Cerebellar nuclear complex (tissue), 1 donor: ENCODE measurements around the gene NUDT22.
"Not testable (repeated sequence)": the region's sequence is repeated elsewhere in the genome, so short reads cannot be mapped to it uniquely, and the experiment has no call there.

Experiments used
- DNase-seq, 2 experiments: peaks; one replicate each; lab custom pipeline; 2025; lab: John Stamatoyannopoulos, UW

NUDT22 gene

GRCh38 chr11:64243236-64243854 is 17.3 kb downstream of the NUDT22 start:
- no peak for DNase-seq

- DNase-seq: no peak
These were observed 18.0 kb downstream of the NUDT22 start for GRCh38 chr11:64244107-64244506.

GRCh38 chr11:64244966-64245365 is 18.9 kb downstream of the NUDT22 start:
- DNase-seq: no peak

GRCh38 chr11:64245401-64245796 is 19.3 kb downstream of the NUDT22 start:
- no peak for DNase-seq

GRCh38 chr11:64245797-64246620 is 19.9 kb downstream of the NUDT22 start:
- no peak for DNase-seq

- DNase-seq: not testable (repeated sequence)
These were observed 20.5 kb downstream of the NUDT22 start for GRCh38 chr11:64246621-64246870.

- peak in 1 of 2 experiments; percentile 24 for DNase-seq
These were observed 21.0 kb downstream of the NUDT22 start, which contains the start of gene PPP1R14B for GRCh38 chr11:64246871-64247728. PPP1R14B (minus strand) TSS chr11:64246943; CDS start chr11:64246673, 270 bp downstream.

GRCh38 chr11:64247729-64248531 is 21.9 kb downstream of the NUDT22 start:
- DNase-seq: no peak

GRCh38 chr11:64248578-64248977 is 22.5 kb downstream of the NUDT22 start:
- DNase-seq: no peak

GRCh38 chr11:64249038-64249437 is 23.0 kb downstream of the NUDT22 start:
- no peak for DNase-seq

GRCh38 chr11:64249563-64250414 is 23.7 kb downstream of the NUDT22 start:
- DNase-seq: no peak

GRCh38 chr11:64250415-64251015 is 24.4 kb downstream of the NUDT22 start:
- no peak for DNase-seq

GRCh38 chr11:64251016-64251752 is 25.1 kb downstream of the NUDT22 start, which contains the start of gene PLCB3:
PLCB3 (plus strand) TSS chr11:64251530; CDS start chr11:64251650, 120 bp downstream.
- no peak for DNase-seq

- DNase-seq: no peak
These were observed 25.6 kb downstream of the NUDT22 start for GRCh38 chr11:64251753-64252002.

GRCh38 chr11:64252003-64252872 is 26.2 kb downstream of the NUDT22 start:
- DNase-seq: no peak

GRCh38 chr11:64253043-64253442 is 27.0 kb downstream of the NUDT22 start:
- DNase-seq: no peak

- DNase-seq: no peak
These were observed 27.4 kb downstream of the NUDT22 start for GRCh38 chr11:64253481-64253880.

GRCh38 chr11:64254326-64254725 is 28.3 kb downstream of the NUDT22 start:
- no peak for DNase-seq
